Activated naive CD4-positive, alpha-beta T cell (primary cell): ENCODE measurements around the gene DQX1.
"Not testable (repeated sequence)": the region's sequence is repeated elsewhere in the genome, so short reads cannot be mapped to it uniquely, and the experiment has no call there.

ENCODE experiments used
- DNase-seq, 4 experiments: peaks; one replicate each; lab custom pipeline; 2025; lab: John Stamatoyannopoulos, UW

The DQX1 gene, protein sequence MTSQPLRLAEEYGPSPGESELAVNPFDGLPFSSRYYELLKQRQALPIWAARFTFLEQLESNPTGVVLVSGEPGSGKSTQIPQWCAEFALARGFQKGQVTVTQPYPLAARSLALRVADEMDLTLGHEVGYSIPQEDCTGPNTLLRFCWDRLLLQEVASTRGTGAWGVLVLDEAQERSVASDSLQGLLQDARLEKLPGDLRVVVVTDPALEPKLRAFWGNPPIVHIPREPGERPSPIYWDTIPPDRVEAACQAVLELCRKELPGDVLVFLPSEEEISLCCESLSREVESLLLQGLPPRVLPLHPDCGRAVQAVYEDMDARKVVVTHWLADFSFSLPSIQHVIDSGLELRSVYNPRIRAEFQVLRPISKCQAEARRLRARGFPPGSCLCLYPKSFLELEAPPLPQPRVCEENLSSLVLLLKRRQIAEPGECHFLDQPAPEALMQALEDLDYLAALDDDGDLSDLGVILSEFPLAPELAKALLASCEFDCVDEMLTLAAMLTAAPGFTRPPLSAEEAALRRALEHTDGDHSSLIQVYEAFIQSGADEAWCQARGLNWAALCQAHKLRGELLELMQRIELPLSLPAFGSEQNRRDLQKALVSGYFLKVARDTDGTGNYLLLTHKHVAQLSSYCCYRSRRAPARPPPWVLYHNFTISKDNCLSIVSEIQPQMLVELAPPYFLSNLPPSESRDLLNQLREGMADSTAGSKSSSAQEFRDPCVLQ

DNA sequence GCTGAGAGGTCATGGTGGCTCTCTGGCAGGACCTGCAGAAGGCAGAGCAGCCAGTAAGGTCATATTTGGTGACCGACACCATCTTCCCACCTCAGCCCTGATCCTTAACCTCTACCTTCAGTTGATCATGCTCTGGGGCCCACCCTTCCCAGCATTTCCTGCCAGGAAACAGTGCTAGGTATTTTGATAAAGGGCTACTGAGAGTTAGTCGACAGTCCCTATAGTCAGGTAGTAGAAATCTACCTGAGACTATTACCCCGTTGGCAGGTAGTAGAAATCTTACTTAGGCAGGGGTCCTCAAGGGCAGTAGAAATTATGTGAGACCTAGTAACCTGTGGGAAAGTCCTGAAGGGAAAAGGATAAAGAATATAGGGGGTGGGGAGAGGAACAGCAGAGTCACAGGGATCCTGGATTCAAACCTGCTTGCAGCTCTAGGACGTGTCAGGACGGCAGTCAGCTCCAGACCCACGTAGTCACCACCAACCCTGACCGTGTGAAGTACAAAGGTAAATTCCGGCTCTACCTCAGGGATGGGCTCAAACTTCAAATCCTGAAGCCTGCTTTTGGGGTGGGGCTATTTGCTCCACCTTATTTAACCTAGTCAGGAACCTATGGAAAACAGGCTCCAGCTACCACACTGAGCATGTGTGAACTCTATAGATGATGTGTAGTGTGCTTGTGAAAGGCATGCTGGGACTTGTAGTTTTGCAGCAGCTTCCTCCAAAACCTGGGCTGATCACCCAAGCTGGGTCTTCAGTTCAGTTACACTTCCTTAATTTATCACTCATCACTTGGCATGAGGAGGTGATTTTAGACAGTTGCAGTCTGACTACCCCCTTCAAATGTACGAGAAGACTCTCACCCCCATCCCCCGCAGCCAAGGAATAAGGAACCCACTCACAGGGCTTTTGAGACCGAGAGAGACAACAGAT lies at the start of gene DQX1:
Gene DQX1, minus strand, starts transcription at position 515 of the 932 bp plus-strand sequence. Its CDS starts 502 bp downstream, at position 13.
- DNase-seq = no peak

DNA sequence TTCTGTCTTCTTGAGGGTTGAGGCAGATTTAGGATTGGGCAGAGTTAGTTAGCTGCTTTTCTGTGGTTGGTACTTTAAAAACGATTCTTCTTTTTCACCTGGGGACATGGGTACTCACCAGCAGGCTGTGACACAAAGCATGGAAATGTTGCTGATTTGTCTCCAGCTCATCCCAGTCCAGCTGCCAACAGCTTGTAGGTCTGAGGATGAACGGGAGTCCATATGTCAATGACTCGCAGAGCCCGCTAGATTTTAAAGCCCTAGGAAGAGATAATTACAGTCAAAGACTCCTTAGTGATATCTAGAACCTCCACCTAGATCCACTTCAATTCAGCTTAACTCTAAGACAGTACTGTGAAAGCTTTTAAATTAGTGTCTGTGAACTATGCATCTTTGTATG lies 49.3 kb upstream of the DQX1 start:
- DNase-seq = no peak

DNA sequence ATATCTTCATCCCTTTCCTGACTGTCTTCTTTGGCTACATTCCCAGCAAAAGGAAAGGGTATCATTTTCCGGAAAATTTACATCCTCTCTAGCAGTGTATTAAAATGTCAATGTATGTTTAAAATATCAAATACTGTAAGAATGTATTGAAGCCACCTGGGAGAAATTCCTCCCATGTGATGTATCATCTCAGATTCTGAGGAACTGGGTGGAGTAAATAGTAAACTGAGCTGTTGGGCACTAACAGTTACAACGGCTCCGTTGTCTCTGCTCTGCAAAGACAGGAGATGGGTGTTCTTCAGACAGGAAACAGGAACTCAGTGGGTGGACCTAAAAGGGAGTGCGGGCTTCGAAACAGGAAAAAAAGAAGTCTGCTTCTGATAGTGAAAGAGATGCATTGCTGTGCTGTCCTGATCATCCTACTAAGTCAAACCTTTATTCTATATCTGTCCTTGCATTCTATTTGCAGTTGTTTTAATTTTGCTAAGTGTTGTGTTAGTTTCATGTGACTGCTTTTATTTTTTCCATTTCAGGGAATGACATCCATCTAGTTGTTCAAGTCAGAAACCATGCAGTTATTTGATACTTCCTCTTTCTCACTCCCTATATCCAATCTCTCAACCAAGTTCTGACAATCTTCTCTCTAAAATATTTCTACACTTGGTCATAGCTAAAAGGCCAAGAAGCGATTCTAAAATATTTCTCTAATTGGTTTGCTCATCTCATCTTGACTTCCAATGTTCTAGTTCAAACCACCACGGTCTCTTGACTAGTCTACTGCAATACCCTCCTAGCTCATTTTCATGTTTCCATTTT lies 47.9 kb upstream of the DQX1 start:
- no peak for DNase-seq

DNA sequence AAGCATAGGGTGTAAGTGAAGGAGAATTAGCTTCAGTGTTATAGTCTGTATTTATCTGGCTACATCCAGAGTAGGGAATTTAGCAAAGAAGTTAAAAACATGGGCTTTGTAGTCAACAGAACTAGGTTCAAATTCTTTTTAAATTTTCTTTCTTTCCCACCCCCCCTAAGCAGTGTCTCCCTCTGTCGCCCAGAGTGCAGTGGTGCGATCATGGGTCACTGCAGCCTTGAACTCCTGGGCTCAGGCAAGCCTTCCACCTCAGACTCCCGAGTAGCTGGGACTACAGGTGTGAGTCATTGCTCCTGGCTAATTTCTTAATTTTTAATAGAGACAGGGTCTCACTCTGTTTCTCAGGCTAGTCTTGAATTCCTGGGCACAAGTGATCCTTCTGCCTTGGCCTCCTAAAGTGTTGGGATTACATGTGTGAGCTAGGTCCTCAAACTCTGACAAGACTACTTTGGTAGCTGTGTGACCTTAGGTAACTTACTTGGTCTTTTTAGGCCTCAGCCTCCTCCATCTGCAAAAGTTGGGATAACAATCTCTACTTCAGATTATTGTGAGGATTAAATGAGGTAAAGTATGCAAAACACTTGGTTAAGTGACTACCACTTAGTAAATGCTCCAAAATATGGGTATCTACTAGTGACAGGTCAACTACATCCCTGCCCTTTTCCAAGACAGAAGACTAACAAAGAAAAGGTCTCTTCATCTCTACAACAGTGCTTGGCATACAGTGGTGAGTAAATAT lies 46.3 kb upstream of the DQX1 start:
- no peak for DNase-seq

DNA sequence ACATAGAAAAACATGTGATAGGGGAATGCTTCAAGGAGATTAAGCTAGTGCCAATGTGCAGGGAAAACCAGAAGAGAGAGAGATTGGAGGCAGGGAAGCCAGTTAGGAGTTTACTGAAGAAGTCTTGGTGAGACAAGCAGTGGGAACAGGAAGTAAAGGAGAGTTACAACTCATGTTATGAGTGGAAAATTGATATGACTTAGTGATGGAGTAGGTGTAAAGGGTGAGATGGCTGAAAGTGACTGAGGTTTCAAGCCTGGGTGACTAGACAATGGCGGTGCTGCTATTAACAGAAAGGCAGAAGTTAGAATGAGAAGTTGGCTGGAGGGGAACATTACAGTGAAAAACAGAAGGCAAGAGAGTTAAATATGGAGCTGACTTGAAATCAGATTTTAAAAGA lies 45.0 kb upstream of the DQX1 start:
- DNase-seq = no peak

DNA sequence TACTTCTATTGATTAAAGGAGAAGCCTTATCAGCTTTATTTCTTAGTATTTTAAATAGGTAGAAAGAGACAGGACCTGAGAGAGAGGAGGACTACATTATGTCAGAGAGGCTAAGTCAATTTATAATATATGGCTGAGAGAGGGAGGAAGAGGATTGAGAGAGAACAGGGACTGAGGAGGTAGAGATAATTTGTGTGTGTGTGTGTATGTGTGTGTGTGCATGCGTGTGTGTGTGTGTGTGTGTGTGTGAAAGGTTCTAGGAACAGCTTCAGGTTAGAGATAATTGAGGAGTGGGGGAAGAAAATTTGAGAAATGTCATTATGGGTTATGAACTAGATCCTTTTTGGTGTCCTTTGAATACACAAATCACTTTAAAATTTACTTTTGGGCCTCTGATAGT lies 43.7 kb upstream of the DQX1 start:
- no peak for DNase-seq

DNA sequence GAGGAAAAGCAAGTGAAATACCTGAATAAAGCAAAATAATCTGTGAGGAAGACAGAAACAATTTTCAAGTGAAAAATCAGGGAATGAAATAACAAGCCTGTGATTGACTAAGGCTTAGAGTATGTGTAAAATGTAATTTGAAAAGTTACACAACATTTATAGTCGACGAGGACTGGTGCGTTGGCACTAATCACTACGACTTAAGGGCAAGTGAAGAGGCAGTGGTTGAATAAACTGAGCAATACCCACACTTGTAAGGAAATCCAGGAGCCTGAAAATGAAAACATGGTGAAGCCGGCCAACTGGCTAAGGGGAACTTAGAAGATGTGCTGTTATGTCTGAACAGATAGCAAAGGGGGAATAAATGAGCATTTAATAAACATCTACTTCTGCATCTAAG lies 41.9 kb upstream of the DQX1 start:
- DNase-seq = no peak

DNA sequence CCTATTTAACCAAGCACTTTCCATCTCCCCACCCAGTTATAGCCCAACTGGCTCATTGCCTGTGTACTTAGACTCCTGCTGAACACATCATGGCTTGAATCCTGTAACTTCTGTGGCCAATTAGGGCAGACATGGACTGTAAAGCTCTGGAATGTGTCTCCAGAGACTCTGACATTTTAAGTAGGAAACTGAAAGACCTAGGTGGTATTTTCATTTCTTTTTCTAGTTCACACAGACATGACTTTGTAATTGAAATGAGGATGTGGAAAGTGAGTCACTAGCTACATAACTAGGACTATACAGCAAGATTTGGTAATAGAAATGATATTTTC lies 40.7 kb upstream of the DQX1 start:
- DNase-seq = no peak

DNA sequence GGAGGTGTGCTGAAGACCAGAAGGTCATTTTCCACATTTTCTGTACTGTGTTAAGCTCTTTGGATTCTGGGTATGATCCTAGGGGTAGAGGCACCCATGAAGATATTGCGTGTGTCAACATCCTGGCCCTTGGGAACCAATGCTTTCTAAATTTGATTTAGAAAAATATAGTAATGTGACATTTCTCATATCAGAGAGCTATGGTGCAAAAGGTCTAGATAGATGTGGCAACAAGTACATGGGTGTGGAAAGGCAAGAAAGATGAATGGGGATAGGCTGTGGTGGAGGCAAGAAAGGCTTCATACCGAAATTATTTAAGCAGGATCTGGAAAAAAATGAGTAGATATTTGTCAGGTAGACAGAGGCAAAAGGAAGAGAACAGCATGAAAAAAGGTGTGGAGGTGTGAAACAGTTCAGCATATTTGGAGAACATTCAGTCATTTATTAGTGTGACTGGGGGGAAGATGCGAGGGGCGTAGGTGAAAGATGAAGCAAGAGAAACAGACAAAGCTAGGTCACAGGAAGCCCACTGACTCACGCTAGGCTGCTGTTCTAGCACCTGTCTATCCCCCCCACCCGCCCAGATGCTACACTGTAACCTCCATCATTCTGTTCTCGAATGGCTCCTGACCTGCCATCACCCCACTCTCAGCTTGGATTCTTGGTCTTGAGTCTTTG lies 40.2 kb upstream of the DQX1 start:
- no peak for DNase-seq

DNA sequence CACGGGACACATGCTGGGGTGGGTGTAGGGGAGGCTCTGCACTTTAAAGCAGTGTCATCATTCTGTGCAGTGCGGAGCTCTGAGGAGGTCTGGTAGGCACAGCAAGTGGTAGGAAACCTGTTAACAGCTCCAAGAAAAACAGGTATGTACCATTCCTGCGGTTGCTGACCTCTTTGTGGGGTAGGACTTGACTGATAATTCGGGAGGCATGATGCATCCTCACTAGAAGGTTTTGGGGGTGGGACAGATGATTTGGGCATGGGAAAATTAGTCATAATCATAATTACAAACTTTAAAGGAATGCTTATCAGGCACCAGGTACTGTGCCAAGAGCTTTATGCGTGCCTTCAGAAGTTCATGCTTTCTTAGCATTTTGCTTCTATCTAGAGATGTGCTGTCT lies 38.2 kb upstream of the DQX1 start:
- no peak for DNase-seq

DNA sequence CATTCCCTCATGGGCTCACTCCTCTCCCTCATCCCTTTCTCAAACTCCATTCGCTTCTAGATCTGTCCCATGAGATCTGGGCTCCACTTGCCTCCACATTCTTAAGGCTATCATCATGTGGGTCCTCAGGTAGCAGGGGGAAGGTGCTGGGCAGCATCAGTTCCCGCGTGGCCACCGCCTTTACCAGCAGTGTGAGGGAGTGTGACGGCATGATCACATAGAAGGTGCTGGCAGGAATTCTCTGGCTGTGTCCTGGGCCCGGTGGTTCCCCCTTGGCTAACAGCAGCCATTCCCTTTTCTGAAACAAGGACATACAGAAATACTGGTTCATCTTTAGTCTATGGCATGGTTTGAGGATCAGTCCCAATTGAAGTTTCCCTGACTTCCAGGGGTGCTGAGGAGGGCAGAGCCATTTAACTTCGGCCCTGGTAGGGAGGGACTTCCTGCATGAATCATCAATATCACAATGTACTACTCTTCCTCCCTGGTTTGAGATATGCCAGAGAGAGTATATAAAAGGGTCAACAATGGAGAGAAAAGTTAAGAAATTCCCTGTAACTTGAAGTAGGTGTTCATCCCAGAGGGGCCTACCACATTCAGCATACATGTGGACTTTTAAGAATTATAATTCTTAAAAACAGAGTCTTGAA lies 36.2 kb upstream of the DQX1 start:
- DNase-seq = no peak

DNA sequence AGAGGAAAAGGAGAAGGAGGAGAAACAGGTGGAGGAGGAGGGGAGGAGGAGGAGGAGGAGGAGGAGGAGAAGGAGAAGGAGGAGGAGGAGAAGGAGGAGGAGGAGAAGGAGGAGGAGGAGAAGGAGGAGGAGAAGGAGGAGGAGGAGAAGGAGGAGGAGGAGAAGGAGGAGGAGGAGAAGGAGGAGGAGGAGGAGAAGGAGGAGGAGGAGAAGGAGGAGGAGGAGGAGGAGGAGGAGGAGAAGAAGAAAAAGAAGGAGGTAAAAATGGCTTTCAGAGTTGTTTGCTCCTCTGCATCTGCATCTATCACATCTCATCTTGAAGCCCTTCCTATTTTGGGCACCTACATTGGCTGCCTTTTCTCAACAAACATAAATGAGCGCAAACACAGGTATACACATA lies 35.0 kb upstream of the DQX1 start:
- DNase-seq = not testable (repeated sequence)

DNA sequence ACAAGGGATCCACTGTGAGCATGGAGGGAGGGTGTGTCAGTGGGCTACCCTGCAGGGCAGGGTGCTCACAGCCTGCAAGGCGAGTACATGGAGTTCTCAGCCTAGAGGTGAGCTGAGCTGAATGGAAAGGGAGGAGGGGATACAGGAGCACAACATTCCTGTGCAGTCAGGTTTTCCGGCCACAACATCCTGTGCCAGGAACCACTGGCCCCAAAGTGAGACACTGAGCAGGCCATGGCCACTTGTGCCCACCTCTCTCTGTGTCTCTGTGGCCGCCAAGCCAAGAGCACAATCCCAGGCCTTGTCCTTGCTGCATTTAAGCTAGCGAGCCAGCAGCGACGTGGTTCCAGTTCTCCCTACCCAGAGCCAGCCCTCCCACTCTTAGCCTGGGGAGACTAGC lies 34.6 kb upstream of the DQX1 start:
- DNase-seq = no peak

DNA sequence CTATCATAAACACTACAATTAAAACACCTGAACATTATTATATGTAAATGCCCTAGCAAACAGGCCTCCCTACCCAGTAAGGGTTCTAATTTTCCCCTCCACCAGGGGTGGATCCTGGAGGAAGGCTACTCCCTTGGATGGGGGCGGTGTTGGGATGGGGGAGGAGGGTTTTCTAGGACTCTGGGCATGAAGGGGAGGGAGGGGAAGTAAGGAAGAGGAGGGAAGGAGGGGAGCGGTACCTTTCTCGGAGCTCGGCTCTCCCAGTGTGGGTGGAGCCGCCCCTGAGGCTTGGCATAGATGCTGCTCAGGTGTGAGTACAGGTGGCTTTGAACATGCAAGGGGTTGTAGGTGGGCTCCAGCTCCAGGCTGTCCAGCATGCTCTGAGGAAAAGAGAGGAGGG lies 33.9 kb upstream of the DQX1 start:
- DNase-seq = no peak

DNA sequence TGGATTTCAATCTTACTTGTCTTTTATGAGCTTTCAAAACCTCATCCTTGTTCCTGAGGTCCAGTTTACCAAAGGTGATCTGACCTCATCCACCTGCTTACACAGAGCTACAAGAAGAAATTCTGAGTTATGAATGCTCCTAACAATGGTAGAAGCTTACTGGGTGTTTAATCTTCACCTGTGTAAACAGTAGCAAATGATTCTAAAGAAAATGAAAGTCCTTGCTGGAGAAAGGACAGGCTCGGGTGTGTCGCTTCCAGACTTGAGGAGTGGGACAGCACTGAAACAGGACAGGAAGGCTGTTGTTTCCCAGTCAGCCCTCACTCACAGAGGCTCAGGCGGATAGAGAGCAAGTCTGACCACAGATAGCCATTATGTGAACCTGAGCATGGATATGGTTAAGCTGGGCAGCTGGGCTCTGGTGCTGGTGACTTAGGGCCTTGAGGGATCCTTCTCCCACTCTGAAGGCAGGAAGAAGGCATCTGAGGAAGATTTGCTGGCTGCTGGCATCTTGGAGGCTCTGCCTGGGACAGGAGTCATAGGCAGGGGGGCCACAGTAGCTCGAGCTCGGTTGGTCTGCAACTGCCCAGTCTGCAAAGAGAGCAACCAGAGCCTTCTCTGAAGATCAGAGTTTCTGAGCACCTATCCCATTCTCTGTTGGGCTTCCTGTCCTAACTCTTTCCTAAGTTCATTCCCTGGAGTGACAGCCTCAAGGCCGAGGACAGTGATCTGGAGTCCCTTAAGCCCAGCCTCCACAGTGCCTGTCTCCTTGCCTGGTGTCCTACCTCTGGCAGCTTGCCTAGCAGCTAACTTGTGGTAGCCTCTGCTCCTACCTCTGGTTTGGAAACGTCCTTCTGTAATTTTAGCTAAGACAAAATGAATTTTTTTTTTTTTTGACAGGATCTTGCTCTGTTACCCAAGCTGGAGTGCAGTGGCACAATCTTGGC lies 32.5 kb upstream of the DQX1 start:
- no peak for DNase-seq

DNA sequence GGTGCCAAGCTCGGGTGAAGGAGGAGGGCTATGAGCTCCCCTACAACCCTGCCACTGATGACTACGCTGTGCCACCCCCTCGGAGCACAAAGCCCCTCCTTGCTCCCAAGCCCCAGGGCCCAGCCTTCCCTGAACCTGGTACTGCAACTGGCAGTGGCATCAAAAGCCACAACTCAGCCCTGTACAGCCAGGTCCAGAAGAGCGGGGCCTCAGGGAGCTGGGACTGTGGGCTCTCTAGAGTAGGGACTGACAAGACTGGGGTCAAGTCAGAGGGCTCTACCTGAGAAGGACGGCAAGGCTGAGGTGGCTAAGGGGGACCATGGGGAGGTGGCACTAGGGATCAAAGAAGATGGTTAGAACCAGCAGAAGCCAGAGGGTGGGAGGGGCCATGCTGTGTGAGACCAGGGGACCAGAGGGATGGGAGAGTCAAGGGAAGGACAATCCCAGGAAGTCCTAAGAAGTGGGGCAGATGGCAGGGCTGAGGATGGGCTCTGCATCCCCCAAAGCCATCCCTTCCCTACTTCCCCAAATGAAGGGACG lies 30.9 kb upstream of the DQX1 start:
- DNase-seq = no peak

DNA sequence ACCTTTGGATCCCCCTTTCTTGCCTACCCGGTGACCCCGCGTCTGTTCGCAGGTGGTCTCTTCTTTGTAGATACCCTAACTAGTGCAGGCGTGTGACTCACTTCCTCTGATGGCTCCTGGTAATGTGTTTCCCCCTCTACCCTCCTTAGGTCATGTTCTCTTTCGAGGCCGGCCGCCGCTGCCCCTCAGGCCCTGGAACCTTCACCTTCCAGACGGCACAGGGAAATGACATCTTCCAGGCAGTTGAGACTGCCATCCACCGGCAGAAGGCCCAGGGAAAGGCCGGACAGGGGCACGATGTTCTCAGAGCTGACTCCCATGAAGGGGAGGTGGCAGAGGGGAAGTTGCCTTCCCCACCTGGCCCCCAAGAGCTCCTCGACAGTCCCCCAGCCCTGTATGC lies 30.1 kb upstream of the DQX1 start:
- no peak for DNase-seq

DNA sequence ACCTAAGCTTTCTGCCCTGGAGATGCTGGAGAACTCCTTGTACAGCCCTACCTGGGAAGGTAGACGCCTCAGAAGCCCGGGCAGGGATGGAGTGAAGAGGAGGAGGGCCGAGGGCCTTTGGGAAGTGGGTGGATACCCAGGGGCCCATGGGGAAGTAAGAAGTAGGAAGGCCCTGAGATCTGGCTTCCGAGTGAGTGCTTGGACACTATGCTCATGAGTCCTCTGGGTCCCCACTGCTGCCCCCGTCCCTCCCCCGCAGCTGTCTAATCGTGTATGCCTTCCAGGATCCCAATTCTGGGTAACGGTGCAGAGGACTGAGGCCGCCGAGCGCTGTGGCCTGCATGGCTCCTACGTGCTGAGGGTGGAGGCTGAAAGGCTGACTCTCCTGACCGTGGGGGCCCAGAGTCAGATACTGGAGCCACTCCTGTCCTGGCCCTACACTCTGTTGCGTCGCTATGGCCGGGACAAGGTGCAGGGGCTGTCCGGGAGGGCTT lies 29.6 kb upstream of the DQX1 start:
- no peak for DNase-seq
